BJ (cell line): ENCODE measurements around the gene DICER1. TPM values are rescaled to one million over a fixed set of nuclear protein-coding genes. Genes with fewer than 3 reads are reported as not detected.
"Not testable (repeated sequence)": the region's sequence is repeated elsewhere in the genome, so short reads cannot be mapped to it uniquely, and the experiment has no call there.

Source experiments
- CTCF ChIA-PET: fragments of 350-600 bp; formaldehyde crosslinking; extraction: SDS; loops from one replicate; lab custom pipeline; 2021; ENCODE audit warnings: antibody characterized with exemption, inconsistent platforms; lab: Yijun Ruan, JAX
- POLR2A ChIA-PET: fragments of 300-600 bp; sonication (Branson Sonifier 250); formaldehyde crosslinking; extraction: SDS; loops from one replicate; lab custom pipeline; 2021; ENCODE audit warnings: antibody characterized with exemption; lab: Charles Lee
- DNase-seq: peaks from one replicate; pipeline ENCODE4 v3.0.0-alpha.2; 2011; ENCODE audit warnings: low read depth
- H3K27me3 ChIP-seq: 2 replicates; pipeline ENCODE4 v1.6.0; 2011; ENCODE audit warnings: low read length; ENCODE audit not compliant: control insufficient read depth, insufficient read depth
- H3K36me3 ChIP-seq: 2 replicates; pipeline ENCODE4 v1.5.1; 2011; ENCODE audit warnings: low read length; ENCODE audit not compliant: control insufficient read depth, insufficient read depth
- H3K4me3 ChIP-seq: 2 replicates; pipeline ENCODE4 v1.5.1; 2011; ENCODE audit warnings: low read depth, mild to moderate bottlenecking, control low read depth, low read length
- polyA plus RNA-seq: library from polyadenylated mRNA; depleted of rRNA; stranded (reverse); fragments of >200 nt; gene quantifications from 2 replicates; pipeline ENCODE4 v1.2.3, GENCODE V29; 2011
- TF ChIP-seq, protein P1 (sequence below): IDR thresholded peaks from 2 replicates; pipeline ENCODE4 v1.5.1; 2011; ENCODE audit warnings: low read depth, mild to moderate bottlenecking, control low read depth, inconsistent platforms, low read length, moderate library complexity; ENCODE audit not compliant: insufficient read depth

Gene DICER1
- polyA plus RNA-seq, 1 experiment, result 15.7 TPM

DNA sequence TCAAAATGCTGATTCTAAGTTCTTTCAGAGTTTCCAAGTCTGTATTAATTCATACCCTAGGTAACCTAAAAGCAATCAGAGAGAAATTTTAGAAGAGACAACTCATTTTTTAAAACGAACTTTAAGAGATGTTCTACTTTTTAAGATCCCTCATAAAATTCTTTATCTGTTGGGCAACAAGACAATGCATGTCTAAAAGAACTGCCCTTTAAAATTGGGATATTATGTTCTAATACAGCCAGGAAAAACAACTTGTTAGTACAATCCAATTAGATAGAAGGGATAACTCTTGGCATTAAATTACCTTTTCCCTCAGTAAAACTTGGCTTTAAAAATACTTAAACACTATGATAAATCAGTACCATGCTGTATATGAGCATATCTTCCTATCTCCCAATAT, 15.6 kb downstream of the DICER1 start:
- POLR2A ChIA-PET, result no interaction called here
- H3K4me3 ChIP-seq, result no peak overlapping the region
- H3K36me3 ChIP-seq, result no peaks in the 10 kb centered on the region
- DNase-seq, result no peak
- no peaks in the 10 kb centered on the region for H3K27me3 ChIP-seq
- TF ChIP-seq, protein P1, sequence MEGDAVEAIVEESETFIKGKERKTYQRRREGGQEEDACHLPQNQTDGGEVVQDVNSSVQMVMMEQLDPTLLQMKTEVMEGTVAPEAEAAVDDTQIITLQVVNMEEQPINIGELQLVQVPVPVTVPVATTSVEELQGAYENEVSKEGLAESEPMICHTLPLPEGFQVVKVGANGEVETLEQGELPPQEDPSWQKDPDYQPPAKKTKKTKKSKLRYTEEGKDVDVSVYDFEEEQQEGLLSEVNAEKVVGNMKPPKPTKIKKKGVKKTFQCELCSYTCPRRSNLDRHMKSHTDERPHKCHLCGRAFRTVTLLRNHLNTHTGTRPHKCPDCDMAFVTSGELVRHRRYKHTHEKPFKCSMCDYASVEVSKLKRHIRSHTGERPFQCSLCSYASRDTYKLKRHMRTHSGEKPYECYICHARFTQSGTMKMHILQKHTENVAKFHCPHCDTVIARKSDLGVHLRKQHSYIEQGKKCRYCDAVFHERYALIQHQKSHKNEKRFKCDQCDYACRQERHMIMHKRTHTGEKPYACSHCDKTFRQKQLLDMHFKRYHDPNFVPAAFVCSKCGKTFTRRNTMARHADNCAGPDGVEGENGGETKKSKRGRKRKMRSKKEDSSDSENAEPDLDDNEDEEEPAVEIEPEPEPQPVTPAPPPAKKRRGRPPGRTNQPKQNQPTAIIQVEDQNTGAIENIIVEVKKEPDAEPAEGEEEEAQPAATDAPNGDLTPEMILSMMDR, result no peak
- CTCF ChIA-PET, result interaction anchor here (1.5 kb wide), 1 partner anchor 49 kb away, joined by 3 read pairs; no protein-coding TSS in a partner anchor

DNA sequence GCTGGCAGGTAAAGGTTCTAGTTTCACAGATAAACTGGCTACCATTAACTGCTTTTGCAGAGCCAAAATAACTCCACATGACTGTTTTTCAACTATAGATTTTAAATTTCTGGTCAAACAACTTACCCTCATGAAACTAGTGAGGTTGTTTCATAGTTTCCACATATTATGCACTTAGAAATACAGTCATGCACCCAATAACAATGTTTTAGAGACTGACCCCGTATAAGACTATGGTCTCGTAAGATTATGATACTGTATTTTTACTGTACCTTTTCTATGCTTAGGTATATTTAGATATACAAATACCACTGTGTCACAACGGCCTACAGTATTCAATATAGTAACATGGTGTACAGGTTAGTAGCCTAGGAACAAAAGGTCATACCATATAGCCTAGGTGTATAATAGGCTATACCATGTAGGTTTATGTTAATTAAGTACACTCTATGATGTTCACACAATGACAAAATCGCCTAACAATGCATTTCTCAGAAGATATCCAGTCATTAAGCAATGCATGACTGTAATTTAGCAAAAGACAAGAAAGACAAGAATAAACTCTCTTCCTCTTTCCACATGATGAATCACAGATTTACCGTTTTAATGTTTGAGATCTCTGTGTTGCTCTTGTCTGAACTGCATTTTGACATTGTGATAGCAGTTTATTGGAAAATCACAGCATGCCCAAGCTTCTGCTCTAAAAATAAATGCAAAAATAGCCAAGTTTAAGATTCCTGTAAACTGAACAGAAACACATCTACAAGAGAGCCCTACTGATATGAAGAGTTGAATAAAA, 17.1 kb downstream of the DICER1 start:
- no peaks in the 10 kb centered on the region for H3K36me3 ChIP-seq
- CTCF ChIA-PET, result no interaction called here
- POLR2A ChIA-PET, result no interaction called here
- TF ChIP-seq, protein P1, result no peak
- no peak for DNase-seq
- no peak overlapping the region for H3K4me3 ChIP-seq
- no peaks in the 10 kb centered on the region for H3K27me3 ChIP-seq

DNA sequence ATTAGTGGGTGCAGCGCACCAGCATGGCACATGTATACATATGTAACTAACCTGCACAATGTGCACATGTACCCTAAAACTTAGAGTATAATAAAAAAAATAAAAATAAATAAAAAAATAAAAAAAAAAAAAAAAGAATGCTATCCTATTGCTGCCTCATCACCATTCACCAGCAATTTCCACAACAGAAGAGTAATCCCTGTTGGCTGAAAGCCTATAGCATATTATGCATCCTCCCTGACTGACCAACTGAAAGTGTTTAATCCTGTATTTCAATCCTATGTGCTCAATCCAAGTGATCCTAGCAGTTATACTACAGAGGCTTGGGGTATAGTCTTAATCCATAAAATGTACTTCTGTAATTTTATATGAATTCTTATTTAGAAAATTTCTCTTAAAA, 18.5 kb downstream of the DICER1 start:
- CTCF ChIA-PET, result no interaction called here
- TF ChIP-seq, protein P1, result no peak
- no peaks in the 10 kb centered on the region for H3K27me3 ChIP-seq
- POLR2A ChIA-PET, result no interaction called here
- H3K36me3 ChIP-seq, result no peaks in the 10 kb centered on the region
- H3K4me3 ChIP-seq, result no peak overlapping the region
- DNase-seq, result no peak

GRCh38 chr14:95138455-95138854, 18.9 kb downstream of the DICER1 start:
- CTCF ChIA-PET, result interaction anchor here (0.9 kb wide), 1 partner anchor 36 kb away, joined by 3 read pairs; no protein-coding TSS in a partner anchor
- H3K4me3 ChIP-seq, DNase-seq, H3K36me3 ChIP-seq, H3K27me3 ChIP-seq, POLR2A ChIA-PET: not testable (repeated sequence)

DNA sequence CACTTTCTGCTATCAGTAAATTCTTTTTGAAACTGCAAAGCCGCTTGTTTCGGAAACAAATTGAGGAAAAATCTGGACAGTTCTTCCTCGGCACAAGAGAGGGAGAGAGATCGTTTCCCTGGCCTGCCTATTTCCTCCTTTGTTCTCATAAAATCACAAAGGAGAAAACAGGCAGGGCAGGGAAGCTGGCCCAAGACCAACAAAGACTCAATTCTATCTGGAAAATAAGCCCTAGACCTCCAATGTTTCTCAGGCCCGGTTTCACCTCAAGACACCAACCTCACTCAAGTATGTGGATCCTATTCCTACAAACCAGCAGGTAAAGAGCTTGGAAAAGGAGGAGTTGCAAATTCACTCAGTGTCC, 19.5 kb downstream of the DICER1 start:
- Histone ChIP-seq H3K36me3 (0 out of 2 replicates have a peak, but pooled peaks cover 1% of the 10 kb centered on the region), H3K4me3 (no peak overlapping the region), H3K27me3 (no peaks in the 10 kb centered on the region)
- CTCF ChIA-PET, result interaction anchor here (0.6 to 0.9 kb wide), 2 partner anchors 35 to 398 kb away, joined by 3 read pairs; no protein-coding TSS in a partner anchor
- TF ChIP-seq, protein P1, result no peak
- DNase-seq, result no peak
- POLR2A ChIA-PET, result no interaction called here
